MG63 (cell line): ENCODE results near the gene NSMF. TPM values are rescaled to one million over a fixed set of nuclear protein-coding genes. Genes with fewer than 3 reads are reported as not detected.

Experiments
- DNase-seq: peaks from one replicate; pipeline ENCODE4 v3.0.0-alpha.2; 2020
- H3K27me3 ChIP-seq: fragments of 250-450 bp; sonication (Bioruptor Pico); 2 replicates; pipeline ENCODE4 v1.5.1; 2020; ENCODE audit warnings: mild to moderate bottlenecking, moderate library complexity
- H3K36me3 ChIP-seq: fragments of 250-450 bp; sonication (Bioruptor Pico); 2 replicates; pipeline ENCODE4 v1.5.1; 2020; ENCODE audit warnings: mild to moderate bottlenecking, moderate library complexity
- H3K4me3 ChIP-seq: fragments of 250-450 bp; sonication (Bioruptor Pico); 2 replicates; pipeline ENCODE4 v1.5.1; 2020; ENCODE audit warnings: mild to moderate bottlenecking, moderate library complexity
- H3K9me3 ChIP-seq: fragments of 250-450 bp; sonication (Bioruptor Pico); 2 replicates; pipeline ENCODE4 v1.5.1; 2020; ENCODE audit warnings: mild to moderate bottlenecking, moderate library complexity
- total RNA-seq: library from RNA; depleted of rRNA; stranded (reverse); fragments of >200 nt; shearing (Covaris generic); gene quantifications from 2 replicates; pipeline ENCODE4 v1.2.3, GENCODE V29; 2014; ENCODE audit warnings: low replicate concordance

Gene NSMF
- total RNA-seq, 1 experiment from 2014 or later: 29.1 TPM

GRCh38 chr9:137433916-137434431, 25.2 kb downstream of the NSMF start:
- no peaks in the 10 kb centered on the region for H3K36me3 ChIP-seq
- DNase-seq: no peak
- no peaks in the 10 kb centered on the region for H3K9me3 ChIP-seq
- no peaks in the 10 kb centered on the region for H3K27me3 ChIP-seq
- H3K4me3 ChIP-seq: no peak overlapping the region

DNA sequence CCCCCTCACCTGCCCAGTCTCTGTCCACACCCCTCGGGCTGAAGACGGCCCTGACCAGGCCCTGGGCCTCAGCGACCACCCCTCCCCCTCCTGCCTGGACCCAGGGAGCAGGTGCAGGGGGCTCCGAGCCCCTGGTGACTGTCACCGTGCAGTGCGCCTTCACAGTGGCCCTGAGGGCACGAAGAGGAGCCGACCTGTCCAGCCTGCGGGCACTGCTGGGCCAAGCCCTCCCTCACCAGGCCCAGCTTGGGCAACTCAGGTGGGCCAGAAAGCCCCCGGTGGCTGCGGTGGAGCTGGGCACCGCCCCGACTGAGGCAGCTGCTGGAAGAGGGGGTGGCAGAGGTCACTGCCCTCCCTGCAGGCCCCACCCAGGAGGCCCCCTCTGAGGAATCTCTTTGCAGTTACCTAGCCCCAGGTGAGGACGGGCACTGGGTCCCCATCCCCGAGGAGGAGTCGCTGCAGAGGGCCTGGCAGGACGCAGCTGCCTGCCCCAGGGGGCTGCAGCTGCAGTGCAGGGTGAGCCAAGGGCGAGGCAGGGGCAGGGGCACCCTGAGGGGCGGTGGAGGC, 25.7 kb downstream of the NSMF start:
- no peaks in the 10 kb centered on the region for H3K9me3 ChIP-seq
- no peaks in the 10 kb centered on the region for H3K36me3 ChIP-seq
- no peak overlapping the region for H3K4me3 ChIP-seq
- no peaks in the 10 kb centered on the region for H3K27me3 ChIP-seq
- DNase-seq: no peak

- H3K36me3 ChIP-seq: no peaks in the 10 kb centered on the region
- no peak overlapping the region for H3K4me3 ChIP-seq
- H3K9me3 ChIP-seq: no peaks in the 10 kb centered on the region
- no peaks in the 10 kb centered on the region for H3K27me3 ChIP-seq
- no peak for DNase-seq
Observed at GRCh38 chr9:137432687-137433348, 26.3 kb downstream of the NSMF start.

DNA sequence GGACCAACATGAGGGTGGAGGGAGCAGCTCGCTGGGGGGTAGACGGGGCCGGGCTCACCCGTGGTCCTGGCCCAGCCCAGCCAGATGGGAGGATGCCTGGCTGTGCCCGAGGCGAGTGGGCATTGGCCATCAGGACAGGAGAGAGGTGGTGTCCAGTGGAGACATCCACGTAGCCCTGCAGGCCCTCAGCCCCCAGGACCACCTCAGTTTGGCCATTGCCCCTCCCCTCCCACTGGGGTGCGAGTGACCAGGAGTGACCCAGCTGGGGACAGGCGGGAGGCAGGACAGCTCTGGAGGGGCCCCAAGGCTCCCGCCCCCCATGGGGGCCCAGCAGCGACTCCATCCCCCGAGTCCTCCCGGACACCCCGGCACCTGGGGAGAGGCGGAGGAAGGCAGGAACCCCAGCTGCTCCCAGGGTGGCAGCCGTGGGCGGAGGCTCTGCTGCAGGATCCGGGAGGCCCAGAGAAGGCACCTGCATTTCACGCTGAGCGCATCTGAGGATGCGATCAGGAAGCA, 27.7 kb downstream of the NSMF start:
- no peak overlapping the region for H3K4me3 ChIP-seq
- no peaks in the 10 kb centered on the region for H3K36me3 ChIP-seq
- no peaks in the 10 kb centered on the region for H3K27me3 ChIP-seq
- no peaks in the 10 kb centered on the region for H3K9me3 ChIP-seq
- no peak for DNase-seq

DNA sequence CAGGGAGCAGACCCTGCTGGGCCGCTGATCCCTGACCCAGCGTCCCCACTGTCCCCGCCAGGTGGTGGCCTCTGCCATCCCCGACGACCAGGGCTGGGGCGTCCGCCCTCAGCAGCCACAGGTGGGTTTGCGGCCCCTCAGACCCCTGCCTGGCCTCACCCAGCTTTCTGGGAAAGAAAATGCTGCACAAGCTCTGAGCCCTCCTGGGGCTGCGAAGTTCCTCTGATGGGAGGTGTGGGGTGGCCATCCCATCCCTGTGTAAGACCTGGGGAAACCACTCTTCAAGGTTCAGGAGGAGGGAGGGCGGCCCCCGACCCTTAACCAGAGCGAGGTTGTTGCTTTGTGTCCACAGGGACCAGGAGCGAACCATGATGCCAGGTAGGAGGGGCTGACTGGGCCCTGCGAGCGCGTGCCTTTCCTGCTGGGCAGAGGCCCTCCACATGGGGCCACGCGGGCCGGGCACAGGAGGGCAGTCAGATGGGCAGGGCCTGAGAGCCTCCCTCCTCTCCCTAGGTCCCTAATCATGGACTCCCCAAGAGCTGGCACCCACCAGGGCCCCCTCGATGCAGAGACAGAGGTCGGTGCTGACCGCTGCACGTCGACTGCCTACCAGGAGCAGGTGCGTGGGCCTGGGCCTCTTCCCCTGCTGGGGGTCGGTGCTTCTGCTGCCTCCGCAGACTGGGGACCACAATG, 28.3 kb downstream of the NSMF start:
- no peak for DNase-seq
- Histone ChIP-seq H3K27me3 (no peaks in the 10 kb centered on the region), H3K4me3 (no peak overlapping the region), H3K9me3 (no peaks in the 10 kb centered on the region), H3K36me3 (no peaks in the 10 kb centered on the region)

DNA sequence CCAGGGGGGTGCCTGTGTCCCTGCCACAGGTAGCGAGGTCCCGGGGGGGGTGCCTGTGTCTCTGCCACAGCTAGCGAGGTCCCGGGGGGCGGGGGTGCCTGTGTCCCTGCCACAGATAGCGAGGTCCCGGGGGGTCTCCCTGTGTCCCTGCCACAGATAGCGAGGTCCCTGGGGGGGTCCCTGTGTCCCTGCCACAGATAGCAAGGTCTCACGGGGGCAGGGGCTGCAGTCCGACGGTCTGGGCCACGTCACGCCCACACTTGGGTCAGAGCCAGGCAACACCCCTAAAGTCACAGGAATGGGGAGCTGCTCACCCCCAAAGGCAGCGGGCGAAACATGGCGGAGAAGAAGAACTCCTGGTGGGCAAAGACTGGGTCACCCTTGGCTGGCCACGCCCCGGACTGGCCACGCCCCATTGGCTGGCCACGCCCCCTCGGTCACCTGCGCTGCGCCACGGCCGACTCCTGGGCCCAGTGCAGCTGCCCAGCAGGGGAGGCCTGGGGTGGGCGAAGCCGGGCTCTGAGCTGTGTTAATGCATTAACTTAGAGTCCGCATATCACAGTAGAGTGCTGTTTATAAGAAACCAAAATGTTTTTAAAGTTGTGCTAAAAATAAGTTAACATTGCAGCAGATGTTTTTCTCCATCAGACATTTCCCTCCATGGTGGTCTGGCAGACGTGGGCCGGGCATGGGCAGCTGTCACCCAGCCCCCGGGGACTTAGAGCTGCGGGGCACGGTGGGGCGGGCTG, 29.0 kb downstream of the NSMF start:
- H3K4me3 ChIP-seq: no peak overlapping the region
- no peaks in the 10 kb centered on the region for H3K27me3 ChIP-seq
- H3K9me3 ChIP-seq: no peaks in the 10 kb centered on the region
- no peak for DNase-seq
- no peaks in the 10 kb centered on the region for H3K36me3 ChIP-seq

DNA sequence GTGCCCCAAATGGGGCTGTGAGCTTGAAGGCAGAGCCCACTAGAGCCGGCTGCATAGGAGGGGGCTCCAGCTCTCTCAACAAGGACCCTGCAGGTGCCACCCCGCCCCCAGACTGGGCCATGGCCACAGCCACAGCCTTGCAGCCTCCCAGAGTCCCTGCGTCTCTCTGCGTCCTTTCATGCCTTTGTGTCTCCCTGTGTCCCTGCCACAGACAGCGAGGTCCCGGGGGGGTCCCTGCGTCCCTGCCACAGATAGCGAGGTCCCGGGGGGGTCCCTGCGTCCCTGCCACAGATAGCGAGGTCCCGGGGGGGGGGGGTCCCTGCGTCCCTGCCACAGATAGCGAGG, 29.6 kb downstream of the NSMF start:
- no peaks in the 10 kb centered on the region for H3K27me3 ChIP-seq
- DNase-seq: no peak
- H3K4me3 ChIP-seq: no peak overlapping the region
- no peaks in the 10 kb centered on the region for H3K9me3 ChIP-seq
- H3K36me3 ChIP-seq: no peaks in the 10 kb centered on the region

DNA sequence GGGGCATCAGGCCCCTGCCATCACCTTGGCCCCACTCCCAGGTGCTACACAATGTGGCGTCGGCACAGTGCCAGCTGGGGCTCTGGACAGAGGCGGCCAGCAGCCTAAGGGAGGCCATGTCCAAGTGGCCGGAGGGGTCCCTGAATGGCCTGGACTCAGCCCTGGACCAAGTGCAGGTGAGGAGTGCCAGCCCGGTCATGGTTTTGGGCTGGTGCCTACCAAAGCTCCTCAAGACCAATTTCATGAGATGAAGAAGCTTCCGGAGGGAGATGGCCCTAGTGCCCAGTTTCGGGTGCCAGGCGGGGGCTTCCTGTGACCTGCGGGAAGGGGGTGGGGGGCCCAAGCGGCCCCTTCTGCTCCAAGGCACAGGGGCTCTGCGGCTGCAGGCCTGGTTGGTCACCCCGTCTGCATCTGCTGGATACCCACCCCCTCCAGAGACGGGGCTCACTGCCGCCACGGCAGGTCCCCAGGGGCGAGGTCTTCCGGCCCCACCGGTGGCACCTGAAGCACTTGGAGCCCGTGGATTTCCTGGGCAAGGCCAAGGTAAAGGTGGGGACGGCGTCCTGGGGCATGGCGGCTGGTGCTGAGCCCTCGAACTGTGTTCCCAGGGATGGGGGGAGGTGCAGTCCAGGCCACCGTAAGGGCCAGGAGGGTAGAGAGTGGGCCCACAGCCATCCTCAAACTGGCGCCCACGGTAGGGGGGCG, 30.1 kb downstream of the NSMF start:
- Histone ChIP-seq H3K27me3 (no peaks in the 10 kb centered on the region), H3K4me3 (no peak overlapping the region), H3K36me3 (no peaks in the 10 kb centered on the region), H3K9me3 (no peaks in the 10 kb centered on the region)
- no peak for DNase-seq

- no peak overlapping the region for H3K4me3 ChIP-seq
- no peaks in the 10 kb centered on the region for H3K9me3 ChIP-seq
- H3K27me3 ChIP-seq: no peaks in the 10 kb centered on the region
- DNase-seq: no peak
- H3K36me3 ChIP-seq: no peaks in the 10 kb centered on the region
Observed at GRCh38 chr9:137428311-137428630, 30.9 kb downstream of the NSMF start.

- Histone ChIP-seq H3K27me3 (no peaks in the 10 kb centered on the region), H3K36me3 (no peaks in the 10 kb centered on the region), H3K9me3 (no peaks in the 10 kb centered on the region), H3K4me3 (no peak overlapping the region)
- no peak for DNase-seq
Observed at GRCh38 chr9:137427454-137428310, 31.5 kb downstream of the NSMF start.

GRCh38 chr9:137426018-137426681, 33.0 kb downstream of the NSMF start:
- H3K4me3 ChIP-seq: no peak overlapping the region
- no peak for DNase-seq
- no peaks in the 10 kb centered on the region for H3K27me3 ChIP-seq
- H3K36me3 ChIP-seq: no peaks in the 10 kb centered on the region
- H3K9me3 ChIP-seq: no peaks in the 10 kb centered on the region

DNA sequence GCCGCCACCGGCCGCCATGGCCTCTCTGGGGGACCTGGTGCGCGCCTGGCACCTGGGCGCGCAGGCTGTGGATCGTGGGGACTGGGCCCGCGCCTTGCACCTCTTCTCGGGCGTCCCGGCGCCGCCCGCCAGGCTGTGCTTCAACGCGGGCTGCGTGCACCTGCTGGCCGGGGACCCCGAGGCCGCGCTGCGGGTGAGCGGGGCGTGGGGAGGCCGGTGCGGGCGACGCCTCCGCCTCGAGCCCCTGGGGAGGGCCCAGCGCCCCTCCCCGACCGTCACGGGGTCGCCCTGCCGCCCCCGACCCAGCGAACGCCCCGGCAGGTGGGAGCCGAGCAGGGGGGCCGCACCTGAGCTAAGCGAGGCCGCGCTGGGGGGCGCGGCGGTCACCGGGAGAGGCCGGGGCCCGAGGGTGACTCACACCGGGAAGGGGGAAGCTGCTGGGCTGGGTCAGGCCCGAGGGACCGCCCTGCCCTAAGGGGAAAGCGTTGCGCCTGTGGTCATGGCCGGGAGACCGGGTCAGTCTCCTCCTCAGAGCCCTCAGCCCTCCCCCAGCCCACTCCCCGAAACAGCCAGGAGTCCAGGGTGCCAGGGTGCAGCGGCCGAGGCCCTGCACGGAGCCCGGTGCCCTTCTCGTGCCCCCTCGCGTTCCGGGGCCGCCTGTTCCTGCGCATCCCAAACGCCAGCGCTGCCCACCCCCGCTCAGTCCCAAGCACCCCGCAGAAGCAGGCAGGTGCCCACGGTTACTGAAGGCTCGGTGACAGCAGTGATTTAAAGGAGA, 35.4 kb downstream of the NSMF start:
- H3K27me3 ChIP-seq: no peaks in the 10 kb centered on the region
- no peak overlapping the region; the same call in 1 of the 2 replicates for H3K4me3 ChIP-seq
- no peak for DNase-seq
- no peaks in the 10 kb centered on the region for H3K9me3 ChIP-seq
- H3K36me3 ChIP-seq: no peaks in the 10 kb centered on the region

DNA sequence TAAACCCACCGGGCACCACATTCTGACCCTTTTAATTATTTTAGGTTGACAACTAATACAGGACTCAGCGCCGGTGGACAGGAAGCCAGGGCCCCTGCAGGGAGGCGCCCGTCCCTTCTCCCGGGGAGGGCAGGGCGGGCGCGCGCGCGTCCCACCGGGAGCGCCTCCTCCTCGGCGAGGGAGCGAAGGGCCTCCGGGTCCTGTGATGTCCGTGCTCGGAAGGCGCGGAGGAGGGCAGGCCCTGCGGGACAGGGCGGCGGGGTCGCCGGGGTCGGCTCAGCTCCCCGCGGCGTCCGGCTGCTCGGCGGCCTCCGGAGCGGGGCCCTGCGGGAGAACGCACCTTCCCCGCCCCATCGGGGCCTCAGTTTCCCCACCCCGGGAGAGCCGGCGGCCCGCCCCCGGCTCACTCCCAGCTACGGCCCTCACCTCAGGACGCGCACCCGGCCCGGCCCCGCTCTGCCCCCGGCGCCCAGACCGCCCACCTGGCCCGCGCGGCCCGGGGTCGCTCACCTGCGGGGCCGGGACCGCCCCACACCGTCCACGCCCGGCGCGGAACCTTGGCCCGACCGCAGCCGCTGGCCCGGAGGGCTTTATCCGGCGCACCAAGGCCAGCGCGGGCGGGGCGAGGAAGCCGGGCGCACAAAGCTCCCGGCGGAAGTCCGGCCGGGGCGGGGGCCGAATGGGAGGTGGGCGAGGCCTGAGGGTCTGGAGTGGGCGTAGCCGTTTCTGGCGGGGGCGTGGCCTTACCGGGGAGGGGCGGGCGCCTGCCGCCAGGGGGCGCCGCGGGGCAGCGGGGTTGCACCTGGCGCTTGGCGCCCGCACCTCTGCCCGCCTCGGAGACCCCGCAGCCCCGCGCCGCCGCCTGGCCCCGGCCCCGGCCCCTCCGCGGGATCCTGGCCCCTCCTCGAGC, 36.3 kb downstream of the NSMF start, which contains the start of the genes EXD3 and NOXA1:
TSS of gene EXD3 (minus strand) at position 559 of the 910 bp plus-strand sequence. CDS start 27,805 bp downstream, outside the sequence.
TSS of gene NOXA1 (plus strand) at position 790 of the 910 bp plus-strand sequence. CDS start 137 bp downstream, outside the sequence.
- peak; percentile 88 for DNase-seq
- no peaks in the 10 kb centered on the region for H3K36me3 ChIP-seq
- H3K4me3 ChIP-seq: peak within 1 kb of the TSS; percentile 78
- H3K27me3 ChIP-seq: no peaks in the 10 kb centered on the region
- H3K9me3 ChIP-seq: no peaks in the 10 kb centered on the region
